NCI-H2171 (cell line): ENCODE data around the gene NT5C.

ENCODE experiments used
- DNase-seq: peaks from one replicate; lab custom pipeline; 2025; lab: John Stamatoyannopoulos, UW

The NT5C gene

DNA sequence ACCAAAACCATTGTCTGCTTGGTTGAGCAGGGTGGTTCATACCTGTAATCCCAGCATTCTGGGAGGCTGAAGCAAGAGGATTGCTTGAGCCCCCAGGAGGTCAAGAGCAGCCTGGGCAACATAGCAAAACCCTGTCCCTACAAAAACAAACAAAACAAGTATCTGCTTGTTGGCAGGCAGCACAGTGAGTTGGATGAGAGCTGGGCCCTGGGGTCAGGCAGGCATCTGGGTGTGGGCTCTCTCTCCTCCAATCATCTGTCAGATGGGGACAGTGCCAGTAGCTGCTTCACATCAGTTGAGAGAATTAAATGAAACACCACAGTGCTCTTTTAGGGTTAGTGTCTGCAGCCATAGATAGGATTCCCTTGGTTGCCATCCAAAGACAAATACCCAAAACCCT lies 16.0 kb downstream of the NT5C start:
- no peak for DNase-seq

DNA sequence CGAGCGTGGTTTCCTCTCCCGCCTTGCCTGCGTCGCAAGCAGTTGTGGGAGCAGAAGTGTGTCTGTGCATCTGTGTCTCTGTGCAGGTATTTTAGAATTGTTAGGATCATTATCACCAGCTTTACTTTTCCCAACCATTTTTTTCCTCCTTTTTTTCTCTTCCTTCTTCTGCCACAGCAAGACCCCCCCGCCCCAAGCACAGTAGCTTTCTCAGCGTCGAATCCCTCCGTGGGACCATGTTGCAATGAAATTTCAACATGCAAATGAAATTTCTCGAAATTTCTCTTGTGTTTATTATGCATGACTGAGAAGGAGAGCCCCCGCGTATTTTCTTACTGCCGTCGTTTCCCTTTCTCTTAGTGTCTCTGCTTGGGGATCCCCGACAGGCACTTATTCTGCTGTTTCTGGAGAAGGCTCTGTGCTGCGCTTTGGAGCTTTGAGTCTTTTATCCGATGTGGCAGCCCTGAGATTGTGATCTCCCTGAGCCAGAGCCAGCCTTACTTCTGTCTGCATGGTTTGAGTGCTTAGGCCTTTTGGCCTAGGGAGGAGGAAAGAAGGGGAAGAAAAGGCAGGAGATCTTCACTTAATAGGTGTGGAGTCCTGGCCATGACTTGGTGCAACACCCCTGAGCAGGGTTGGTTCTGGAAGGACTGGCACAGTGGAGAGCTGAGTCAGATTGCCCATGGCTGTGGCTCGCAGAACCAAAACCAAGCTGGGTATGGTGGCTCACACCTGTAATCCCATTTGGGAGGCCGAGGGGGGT lies 16.8 kb downstream of the NT5C start:
- no peak for DNase-seq

DNA sequence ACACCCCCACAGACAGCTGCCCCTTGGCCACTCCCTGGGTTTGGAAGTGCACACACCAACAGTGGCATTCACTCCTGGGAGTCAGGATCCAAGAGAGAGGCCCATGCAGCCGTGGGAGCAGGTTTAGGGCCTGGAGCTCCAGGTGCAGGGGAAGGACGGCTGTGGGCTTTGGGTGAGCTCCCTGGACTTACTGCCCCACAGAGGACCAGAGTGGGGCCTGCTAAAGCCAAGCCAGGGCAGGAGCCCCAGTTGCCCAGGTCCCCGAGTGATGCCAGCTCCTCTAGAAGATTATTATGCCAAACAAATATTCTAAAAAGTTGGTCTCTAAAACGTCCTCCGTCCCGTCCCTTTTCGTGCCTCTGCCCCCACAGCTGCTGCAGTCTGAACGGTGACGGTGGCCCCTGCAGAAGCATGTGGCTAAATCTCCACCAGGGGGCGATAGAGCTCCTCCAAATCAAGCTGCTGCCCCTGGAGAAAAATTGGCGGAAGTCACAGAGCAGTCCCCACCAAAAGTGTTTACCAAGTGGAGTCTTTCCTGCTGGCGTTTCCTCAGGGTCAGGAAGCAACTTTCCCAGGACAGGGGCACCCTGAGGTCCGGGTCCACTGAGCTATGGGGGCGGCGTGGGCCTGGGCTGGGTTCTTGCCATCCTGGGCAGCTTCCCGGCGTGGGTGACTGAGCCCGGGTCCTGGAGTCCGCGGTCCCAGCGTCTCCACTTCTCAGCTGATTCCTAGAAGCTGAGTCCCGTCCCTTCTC lies 17.6 kb downstream of the NT5C start:
- DNase-seq: peak; percentile 79

DNA sequence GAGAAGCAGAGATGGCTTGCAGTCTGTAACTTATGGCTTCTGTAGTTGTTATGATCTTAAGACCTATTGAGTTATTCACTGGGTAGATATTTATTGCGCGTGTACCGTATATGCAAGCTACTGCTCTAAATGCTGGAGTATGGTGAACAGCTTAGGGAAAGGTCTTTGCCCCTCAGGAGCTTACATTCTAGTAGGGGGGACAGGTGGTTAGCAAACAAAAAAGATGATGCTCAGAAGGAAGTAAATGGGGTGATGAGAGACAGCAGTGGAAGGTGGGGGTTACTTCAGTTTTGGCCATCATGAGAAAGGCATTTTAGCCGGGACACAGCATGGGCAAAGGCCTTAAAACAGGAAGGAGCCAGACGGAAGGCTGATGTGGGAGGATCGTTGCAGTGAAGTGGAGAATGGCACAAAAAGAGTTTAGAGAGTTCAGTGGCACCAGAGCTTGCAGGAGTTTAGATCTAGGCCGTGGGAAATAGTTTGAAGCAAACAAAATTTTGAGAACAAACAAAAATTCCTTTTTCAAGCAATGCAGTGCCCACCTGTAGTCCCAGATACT lies 19.7 kb downstream of the NT5C start:
- DNase-seq: no peak

DNA sequence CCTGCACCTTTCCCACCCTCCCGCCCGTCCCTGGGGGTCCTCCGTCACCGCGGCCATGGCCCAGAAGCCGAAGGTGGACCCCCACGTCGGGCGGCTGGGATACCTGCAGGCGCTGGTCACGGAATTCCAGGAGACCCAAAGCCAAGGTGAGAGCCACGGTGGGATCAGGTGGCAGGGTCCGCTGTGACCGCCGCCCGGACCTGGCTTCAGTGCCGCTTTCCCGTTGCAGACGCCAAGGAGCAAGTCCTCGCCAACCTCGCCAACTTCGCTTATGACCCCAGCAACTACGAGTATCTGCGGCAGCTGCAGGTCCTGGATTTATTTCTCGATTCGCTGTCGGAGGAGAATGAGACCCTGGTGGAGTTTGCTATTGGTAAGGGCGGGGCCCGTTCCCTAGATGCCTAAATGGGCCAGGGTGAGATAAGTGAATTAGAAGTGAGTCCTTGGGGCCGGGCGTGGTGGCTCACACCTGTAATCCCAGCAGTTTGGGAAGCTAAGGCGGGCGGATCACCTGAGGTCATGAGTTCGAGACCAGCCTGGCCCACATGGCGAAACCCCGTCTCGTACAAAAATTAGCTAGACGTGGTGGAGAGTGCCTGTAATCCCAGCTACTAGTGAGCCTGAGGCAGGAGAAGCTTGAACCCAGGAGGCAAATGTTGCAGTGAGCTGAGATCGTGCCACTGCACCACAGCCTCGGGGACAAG lies 21.2 kb downstream of the NT5C start:
- no peak for DNase-seq

DNA sequence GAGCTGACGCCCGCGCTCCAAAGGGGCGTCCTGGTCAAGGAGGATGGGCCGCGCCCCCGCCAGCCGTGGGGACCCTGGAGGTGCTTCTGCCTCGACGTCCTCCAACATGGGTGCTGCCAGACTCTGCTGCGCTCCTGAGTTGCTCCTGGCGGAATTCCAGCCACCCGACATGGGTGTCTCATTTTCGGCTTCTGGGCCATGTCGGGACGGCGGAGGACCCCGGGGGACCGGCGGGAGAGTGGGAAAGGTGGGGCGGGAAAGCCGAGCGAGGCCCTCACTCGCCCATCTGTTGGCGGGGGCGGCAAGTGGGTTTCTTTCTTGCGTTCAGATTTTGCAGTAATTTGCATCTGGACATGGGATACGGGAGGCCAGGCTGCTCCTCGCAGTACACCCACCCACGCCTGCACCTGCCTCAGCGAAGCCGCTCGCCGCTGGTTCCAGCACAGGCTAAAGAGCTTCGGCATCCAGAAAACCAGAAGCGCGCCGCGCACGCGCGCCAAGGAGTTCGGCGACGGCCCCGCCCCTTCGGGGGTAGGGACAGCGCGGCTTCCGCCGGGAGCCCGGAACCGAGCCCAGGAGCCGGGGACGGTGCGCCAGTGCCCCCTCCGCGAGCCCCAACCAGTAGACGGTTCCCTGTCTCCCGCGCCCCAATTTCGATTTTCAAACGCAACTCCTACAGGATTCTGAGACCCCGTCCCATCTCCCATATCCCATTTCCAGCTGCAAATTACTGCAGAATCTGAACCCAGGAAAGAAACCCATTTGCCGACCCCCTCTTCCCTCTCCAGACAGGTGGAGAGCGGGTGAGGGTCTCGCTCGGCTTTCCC lies 21.9 kb downstream of the NT5C start, which contains the start of gene ARMC7:
Gene ARMC7 (plus strand): TSS at position 563 of the 827 bp plus-strand sequence. CDS start 320 bp downstream, outside the sequence.
- DNase-seq: peak; percentile 78

DNA sequence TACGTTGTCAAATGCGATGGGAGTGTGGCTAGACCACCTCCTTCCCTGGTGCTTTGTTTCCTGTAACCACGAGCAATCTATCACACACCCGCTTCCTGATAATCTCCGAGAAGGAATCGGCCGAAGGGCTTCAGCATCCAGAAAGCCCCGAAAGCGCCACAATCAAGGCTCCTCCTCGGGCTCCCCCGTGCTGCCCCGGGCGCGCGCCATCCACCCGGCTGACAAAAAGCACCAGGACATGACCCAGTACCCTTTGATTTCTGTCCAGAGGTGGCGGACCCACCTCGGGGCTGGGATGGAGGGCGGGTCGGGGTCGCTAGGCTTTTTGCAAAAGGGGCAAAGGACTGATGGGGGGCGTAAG lies 22.5 kb downstream of the NT5C start:
- DNase-seq: no peak

DNA sequence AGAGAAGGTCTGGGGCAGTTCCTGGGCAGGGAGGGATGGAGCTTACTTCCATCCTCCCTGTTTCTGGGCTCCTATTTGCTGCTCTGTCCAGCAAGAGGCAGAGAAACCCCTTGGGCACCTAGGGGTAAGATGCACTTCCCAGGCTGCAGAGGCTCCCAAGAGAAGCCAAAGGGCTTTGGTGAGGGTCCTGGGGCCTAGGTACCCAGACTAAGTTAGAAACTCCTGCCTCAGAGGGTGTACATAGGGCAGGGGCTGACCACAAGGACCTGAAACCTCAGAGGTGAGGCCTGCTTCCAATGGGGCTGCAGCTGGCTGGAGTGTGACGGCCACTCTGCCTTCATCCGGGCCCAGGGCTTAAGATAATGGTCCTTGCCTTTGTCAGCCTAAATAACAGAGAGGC lies 23.3 kb downstream of the NT5C start:
- no peak for DNase-seq

DNA sequence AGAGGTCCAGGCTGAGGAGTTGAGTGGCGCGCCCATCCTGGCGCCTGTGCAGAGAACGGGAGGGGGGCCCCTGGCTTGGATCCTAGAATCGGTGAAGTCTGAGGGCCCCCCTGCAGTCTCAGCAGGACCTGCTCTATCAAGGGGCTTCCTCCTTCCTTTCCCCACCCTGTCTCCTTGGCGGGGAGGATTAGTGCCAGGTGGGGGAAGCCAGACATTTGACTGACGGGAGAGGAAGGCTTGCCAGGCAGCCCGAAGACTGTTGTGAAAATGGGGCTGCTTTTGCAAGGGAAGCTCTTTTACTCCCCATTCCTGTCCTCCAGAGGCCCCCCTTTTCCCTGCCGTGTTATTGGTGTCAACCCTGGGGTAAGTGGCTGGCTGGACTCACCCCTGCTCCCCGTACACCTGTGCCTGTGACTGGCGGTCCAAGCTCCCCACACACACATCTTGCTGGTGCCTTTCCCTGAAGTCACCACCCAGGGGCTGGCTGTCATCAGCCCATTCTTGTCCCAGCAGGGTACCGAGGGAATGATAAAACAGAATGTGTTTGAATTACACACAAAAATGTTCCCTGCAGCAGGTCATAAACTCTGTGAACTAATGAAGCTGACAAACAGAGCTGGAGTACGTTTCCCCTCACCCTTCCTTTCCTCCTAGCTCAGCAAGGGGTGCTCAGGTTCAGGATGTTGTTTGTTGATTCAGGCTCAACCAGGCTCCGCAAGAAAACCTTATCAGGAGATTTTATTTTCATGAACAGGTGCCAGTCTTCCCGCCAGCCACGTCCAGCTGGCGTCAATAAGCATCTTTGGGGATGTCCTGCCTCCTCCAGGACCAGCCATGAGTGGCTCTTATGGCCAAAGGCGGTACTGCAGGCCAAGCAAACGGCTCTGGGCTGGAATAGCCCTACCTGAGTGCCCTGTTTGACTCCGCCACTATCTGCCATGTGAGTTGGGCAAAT lies 26.1 kb downstream of the NT5C start:
- peak; percentile 59 for DNase-seq

DNA sequence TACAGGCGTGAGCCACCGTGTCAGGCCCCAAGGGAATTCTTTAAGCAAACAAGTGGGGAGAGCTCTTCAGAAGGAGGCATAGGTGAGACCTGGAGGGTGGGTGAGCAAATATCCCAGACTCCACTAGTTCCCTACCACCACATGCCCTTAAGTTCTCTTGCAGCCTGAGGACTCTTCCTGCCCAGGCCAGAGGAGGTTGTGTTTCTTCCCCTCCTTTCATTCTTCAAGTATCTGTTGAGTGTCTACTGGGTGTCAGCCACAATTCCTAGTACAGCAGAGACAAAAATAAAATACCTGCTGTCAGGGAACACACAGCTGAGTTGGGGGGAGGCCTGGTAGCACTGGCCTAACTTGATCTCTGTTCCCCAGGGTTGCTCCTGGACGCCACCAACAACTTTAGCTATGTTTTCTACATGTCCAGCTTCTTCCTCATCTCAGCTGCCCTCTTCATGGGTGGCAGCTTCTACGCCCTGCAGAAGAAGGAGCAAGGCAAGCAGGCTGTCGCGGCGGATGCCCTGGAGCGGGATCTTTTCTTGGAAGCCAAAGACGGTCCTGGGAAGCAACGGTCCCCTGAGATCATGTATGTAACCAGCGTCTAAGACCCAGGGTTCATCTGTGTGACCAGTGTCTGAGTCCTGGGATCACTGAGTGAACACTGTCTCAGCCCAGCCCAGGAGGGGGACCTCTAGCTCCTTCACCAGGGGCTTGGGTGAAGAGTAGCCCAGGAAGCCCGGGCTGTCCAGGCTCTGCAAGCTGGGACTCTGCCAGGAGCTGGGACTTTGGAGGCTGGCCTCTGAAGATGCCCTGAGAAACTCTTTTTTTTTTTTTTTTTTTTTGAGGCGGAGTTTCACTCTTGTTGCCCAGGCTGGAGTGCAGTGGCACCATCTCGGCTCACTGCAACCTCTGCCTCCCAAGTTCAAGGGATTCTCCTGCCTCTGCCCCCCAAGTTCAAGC lies 27.7 kb downstream of the NT5C start:
- no peak for DNase-seq

DNA sequence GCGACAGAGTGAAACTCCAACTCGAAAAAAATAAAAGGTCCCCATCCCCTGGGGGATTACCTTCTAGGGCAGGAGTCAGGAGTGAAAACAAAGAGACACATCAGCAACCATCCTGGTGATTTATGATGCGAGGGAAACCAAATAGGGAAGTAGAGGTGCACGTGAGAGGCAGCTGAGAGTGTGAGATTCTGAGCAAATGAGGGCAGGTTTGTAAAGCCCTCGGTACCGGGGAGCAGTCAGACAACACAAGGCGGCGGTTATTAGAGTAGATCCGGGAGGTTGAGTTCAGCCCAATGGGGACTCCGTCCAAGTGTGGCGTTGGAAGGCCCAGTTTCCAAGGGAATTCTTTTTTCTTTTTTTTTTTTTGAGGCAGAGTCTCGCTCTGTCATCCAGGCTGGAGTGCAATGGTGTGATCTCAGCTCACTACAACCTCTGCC lies 29.1 kb downstream of the NT5C start:
- no peak for DNase-seq

DNA sequence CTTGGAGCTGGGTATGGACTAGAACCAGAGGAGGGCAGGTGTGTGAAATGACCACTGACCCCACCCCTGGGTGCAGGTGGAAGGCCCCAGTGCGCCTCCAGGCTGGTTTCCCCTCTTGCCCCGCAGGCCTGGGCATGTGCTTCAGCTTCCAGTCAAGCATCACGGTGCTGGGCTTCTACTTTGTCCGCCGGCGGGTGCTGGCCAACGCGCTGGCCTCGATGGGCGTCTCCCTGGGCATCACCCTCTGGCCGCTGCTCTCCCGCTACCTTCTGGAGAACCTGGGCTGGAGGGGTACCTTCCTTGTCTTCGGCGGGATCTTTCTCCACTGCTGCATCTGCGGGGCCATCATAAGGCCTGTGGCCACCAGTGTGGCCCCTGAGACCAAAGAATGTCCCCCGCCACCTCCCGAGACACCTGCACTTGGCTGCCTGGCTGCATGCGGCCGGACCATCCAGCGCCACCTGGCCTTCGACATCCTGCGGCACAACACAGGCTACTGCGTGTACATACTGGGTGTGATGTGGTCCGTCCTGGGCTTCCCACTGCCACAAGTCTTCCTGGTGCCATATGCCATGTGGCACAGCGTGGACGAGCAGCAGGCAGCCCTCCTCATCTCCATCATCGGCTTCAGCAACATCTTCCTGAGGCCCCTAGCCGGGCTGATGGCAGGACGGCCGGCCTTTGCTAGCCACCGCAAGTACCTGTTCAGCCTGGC lies 31.5 kb downstream of the NT5C start:
- no peak for DNase-seq

DNA sequence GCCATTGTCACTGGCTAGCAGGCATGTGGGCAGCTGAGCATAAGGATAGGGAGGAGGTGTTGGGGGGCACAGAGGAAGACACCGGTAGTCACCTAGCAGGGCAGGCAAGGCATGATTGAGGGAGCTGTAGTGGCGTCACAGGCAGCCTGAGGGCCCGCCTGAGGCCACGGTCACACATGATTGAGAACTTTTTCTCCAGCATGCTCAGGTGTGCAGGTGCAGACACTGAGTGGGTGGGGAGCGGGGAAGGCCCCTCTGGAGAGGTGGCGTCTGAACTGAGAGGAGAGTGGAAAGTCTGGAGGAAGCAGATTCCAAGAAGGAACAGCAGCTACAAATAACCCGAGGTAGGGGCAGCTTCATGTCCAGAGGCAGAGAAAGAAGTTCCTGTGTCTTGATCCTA lies 32.7 kb downstream of the NT5C start:
- DNase-seq: no peak

DNA sequence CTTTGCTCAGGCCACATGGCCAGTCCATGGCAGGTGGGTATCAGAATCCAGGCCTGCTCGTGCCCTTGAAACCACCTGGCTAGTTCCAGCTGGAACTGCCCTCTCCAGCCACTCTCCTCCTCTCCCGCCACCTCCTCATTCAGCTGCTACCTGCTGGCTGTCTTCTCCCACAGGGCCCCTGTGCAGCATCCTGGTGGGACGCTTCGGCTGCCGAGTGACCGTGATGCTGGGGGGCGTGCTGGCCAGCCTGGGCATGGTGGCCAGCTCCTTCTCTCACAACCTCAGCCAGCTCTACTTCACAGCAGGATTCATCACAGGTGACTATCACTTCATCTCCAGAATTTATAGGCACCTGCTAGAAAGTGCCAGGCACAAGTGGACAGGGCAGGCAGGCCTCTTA lies 33.7 kb downstream of the NT5C start:
- no peak for DNase-seq

DNA sequence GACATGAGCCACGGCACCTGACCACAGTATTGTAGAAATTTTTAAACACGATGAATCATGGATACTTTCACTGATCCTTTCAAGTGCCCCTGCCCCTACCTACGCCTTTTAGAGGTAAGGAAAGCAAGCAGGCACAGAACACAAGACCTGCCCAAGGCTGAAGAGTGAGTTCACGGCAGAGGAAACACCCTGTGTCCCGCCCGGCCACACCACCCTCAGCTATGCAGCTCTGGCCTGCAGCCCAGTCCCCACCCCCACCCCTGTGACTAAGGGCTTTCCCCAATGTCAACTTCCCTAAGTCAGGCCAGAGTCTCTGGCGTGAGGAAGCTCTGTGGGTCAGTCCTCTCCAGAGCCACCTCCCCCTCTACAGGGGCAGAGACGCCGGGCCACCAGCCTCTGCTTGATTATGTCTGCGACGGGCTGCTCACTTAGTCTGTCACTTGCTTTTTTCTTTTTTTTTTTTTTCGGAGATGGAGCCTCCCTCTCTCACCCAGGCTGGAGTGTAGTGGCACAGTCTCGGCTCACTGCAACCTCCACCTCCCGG lies 35.4 kb downstream of the NT5C start:
- no peak for DNase-seq

DNA sequence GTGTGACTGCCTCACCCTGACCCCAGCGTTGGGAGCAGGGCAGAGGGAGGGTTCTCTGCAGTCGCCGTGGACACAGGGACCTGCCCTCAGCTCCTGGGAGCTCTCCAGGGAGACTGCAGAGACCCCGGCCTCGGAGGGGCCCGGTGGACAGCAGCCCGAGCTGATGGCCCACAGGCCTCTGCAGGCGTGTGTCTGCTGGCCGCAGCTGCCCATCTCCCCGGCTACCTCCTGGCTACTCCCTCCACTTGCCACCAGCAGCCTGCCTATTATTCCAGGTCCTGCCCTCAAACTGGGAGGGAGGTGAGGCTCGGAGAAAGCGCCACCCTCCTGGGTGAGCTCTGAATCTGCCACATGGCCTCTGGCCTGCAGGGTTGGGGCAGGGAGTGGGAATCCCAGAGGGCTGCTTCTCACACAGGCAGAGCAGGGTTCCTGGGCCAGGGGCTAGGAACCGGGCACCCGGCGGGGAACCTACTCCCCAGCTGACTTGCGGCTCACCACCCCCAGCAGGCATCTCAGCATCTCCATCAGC lies 36.6 kb downstream of the NT5C start:
- DNase-seq: no peak

DNA sequence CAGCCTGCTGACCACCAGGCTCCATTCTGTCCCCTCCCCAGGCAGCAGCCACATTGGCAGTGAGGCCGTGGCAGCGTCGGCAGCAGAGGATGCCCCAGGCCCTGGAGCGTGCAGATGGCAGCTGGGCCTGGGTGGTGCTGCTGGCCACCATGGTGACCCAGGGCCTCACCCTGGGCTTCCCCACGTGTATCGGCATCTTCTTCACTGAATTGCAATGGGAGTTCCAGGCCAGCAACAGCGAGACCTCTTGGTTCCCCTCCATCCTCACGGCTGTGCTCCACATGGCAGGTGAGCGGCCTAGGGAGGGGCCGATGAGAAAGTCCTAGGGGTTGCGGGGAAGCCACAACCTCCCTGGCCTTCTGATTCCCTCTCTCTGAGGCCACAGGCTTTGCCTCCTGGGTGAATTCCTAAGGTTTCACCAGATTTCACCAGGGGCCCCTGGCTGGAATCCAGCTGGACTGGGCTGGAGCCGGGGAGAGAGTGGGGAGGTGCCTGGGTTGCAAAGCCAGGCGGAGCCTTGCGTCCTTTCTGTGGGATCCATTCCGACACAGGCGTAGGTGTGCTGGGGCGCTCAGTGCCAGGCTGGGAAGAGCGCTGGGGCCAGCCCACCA lies 37.9 kb downstream of the NT5C start:
- DNase-seq: no peak

DNA sequence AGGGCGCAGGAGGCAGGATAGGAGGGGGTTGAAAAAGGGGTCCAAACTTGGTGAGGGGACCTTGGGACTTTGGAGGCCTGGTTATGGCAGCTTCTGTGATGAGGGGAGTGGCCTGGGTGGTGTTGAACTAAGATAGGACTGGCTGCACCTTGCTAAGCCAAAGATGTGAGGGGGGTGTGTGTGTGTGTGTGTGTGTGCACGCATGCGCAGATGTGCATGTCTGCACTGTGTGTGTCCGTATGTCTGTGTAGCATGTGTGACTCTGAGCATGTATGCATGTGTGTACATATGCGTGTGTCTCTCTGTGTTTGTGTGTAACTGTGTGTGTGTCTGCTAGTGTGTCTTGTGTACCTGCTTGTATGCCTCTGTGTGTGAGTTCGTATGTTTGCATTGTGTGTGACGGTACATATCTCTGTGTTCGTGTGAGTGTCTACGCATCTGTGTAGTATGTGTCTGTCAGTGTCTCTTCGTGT lies 39.7 kb downstream of the NT5C start:
- DNase-seq: no peak
